Body of pancreas (tissue), 4 donors: Measurements from ENCODE around the gene SLC6A20.

Experiments
- CTCF ChIP-seq, 7 experiments: fragments of 450-650 bp in 4 of 7; fragments of 200-600 bp in 3 of 7; sonication (generic) in 3 of 7; IDR thresholded peaks; one replicate each; pipeline ENCODE4 v1.5.1; 2016 to 2019; ENCODE audit warnings: antibody characterized with exemption in 7 of 7
- POLR2A ChIP-seq, 3 donors: fragments of 450-650 bp; IDR thresholded peaks; one replicate each; pipeline ENCODE4 v1.6.1; 2016; ENCODE audit warnings: antibody characterized with exemption in 3 of 3, mild to moderate bottlenecking in 2 of 3

DNA sequence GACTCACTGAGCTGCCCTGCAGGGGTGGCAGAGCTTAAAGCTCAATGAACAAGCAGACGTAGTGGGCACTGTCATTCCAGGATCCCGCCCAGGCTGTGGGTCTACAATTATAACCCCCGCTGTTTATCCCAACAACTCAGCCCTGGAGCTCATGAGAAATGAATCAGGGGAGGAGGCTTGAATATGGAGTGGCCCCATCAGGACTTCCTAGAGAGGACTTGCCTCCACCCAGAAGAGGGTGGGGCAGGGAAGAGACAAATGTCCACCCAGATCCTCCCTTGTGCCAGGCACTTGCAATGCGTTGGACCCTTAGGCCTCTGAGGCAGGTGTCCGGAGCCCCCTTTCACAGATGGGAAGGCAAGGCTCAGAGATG is 33.0 kb downstream of the SLC6A20 start:
- TF ChIP-seq POLR2A (IDR thresholded peaks at IDR 0.05) (no peak), CTCF (IDR thresholded peaks at IDR 0.05) (no peak)
